C4-2B (cell line): ENCODE results near the gene CNTD1.

Experiments used
- ZFX ChIP-seq: fragments of 450-650 bp; IDR thresholded peaks from 2 replicates; pipeline ENCODE4 v1.6.1; 2017
- TF ChIP-seq, protein P1 (sequence below): fragments of 450-650 bp; conservative IDR thresholded peaks from 2 replicates; pipeline ENCODE4 v1.5.1; 2017; ENCODE audit warnings: mild to moderate bottlenecking

DNA sequence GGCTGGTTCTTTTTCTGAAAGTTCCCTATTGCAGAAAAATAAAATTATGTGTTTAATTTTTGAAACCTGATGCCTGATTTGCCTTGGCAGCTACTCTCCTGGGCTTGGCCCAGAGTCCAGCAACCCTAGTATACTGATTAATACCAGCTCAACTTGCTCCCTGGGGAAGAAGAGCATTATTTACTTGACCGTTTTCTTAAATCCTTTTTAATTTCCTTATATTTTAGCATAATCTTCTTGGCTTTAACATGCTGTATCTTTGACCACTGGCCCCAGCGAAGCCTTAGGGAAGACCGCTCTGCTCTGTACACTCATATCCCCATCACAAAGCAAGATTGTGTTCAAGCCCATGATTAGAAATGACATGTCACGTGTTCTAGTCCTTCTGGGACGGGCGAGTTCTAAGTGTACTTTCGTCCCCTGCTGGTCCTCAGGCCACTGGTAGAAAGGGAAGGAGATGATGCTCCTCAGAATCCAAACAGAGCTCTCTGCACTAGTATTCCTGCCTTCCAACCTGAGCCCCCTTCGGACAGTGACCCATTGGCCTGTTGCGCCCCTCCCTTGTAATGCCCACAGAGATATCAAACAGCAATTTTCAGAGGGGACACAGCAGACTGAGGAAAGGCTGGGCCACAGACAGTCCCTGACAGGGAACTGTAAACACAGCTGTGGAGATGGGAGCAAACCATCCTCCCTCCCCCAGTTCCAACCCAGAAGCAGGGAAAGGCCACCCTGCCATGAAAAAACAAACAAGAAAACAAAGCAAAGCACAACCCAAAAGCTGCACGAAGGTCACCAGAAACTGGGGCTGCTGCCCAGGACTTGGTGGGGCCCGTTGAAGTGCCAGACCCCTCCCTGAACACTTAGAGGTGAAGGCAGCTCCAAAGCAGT lies 49.5 kb upstream of the CNTD1 start:
- TF ChIP-seq, protein P1, sequence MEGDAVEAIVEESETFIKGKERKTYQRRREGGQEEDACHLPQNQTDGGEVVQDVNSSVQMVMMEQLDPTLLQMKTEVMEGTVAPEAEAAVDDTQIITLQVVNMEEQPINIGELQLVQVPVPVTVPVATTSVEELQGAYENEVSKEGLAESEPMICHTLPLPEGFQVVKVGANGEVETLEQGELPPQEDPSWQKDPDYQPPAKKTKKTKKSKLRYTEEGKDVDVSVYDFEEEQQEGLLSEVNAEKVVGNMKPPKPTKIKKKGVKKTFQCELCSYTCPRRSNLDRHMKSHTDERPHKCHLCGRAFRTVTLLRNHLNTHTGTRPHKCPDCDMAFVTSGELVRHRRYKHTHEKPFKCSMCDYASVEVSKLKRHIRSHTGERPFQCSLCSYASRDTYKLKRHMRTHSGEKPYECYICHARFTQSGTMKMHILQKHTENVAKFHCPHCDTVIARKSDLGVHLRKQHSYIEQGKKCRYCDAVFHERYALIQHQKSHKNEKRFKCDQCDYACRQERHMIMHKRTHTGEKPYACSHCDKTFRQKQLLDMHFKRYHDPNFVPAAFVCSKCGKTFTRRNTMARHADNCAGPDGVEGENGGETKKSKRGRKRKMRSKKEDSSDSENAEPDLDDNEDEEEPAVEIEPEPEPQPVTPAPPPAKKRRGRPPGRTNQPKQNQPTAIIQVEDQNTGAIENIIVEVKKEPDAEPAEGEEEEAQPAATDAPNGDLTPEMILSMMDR, result no peak
- TF ChIP-seq ZFX, result no peak
